SK-N-SH (cell line): ENCODE results near the gene POP7.
A peak's percentile ranks its signal among the peaks of the same experiment; 100 is the strongest.

Experiments
- EZH2phosphoT487 ChIP-seq: fragments of 200-600 bp; sonication (generic); IDR thresholded peaks from 2 replicates; pipeline ENCODE4 v1.6.1; 2017; ENCODE audit warnings: low read depth, mixed run types, mild to moderate bottlenecking, antibody characterized with exemption, moderate library complexity, borderline replicate concordance
- JUND ChIP-seq: IDR thresholded peaks from 2 replicates; pipeline ENCODE4 v1.4.0; 2012
- MXI1 ChIP-seq: IDR thresholded peaks from 2 replicates; pipeline ENCODE4 v1.6.1; 2012; ENCODE audit warnings: mild to moderate bottlenecking, low read depth, low read length, improper control_type of control experiment
- RAD21 ChIP-seq: IDR thresholded peaks from 2 replicates; pipeline ENCODE4 v1.6.1; 2012; ENCODE audit warnings: mild to moderate bottlenecking, low read length
- TAF1 ChIP-seq: IDR thresholded peaks from 2 replicates; pipeline ENCODE4 v1.6.1; 2012; ENCODE audit warnings: low read depth, mild to moderate bottlenecking, low read length, moderate library complexity, borderline replicate concordance
- TF ChIP-seq, protein P1 (sequence below): IDR thresholded peaks from 2 replicates; pipeline ENCODE4 v1.4.0; 2012; ENCODE audit warnings: low read depth
- TF ChIP-seq, protein P2 (sequence below): fragments of 150-350 bp; IDR thresholded peaks from 2 replicates; pipeline ENCODE4 v1.6.1; 2017; ENCODE audit warnings: antibody characterized with exemption, low read length, low read depth, borderline replicate concordance

DNA sequence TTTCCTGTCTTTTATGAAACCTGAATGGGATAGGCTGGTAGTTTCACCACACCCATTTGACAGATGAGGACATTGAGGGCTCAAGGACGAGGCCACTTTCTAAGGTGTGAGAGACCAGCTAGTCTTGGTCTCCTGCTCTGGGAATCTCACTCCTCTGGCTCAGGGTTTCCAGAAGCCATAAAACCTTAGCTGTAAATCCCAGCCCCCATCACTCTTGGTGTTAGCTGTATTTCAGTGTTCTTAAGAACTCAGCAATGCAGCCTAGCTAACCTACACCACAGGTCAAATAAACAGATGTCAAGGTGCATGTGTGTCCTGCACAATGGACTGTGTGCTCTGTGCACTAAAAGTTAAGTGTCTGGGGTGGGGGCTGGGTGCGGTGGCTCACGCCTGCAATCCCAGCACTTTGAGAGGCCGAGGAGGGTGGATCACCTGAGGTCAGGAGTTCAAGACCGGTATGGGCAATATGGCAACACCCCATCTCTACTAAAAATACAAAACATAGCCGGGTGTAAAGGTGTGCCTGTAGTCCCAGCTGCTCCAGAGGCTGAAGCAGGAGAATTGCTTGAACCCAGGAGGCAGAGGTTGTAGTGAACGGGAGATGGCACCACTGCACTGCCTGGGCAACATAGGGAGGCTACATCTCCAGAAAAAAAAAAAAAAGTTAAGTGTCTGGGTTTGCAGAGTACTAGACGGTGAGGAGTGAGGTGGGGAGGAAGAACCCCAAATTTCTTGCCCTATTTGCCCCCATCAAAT lies 13.8 kb downstream of the POP7 start:
- TF ChIP-seq JUND (no peak), EZH2phosphoT487 (no peak), TAF1 (no peak), RAD21 (peak; percentile 56), MXI1 (no peak)
- TF ChIP-seq, protein P1, sequence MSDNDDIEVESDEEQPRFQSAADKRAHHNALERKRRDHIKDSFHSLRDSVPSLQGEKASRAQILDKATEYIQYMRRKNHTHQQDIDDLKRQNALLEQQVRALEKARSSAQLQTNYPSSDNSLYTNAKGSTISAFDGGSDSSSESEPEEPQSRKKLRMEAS: no peak
- TF ChIP-seq, protein P2, sequence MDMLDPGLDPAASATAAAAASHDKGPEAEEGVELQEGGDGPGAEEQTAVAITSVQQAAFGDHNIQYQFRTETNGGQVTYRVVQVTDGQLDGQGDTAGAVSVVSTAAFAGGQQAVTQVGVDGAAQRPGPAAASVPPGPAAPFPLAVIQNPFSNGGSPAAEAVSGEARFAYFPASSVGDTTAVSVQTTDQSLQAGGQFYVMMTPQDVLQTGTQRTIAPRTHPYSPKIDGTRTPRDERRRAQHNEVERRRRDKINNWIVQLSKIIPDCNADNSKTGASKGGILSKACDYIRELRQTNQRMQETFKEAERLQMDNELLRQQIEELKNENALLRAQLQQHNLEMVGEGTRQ: no peak
